Choroid plexus epithelial cell (primary cell): ENCODE results near the gene CEP170B.
"Not testable (repeated sequence)": the region's sequence is repeated elsewhere in the genome, so short reads cannot be mapped to it uniquely, and the experiment has no call there.

ENCODE experiments used
- DNase-seq: peaks from one replicate; pipeline ENCODE4 v3.0.0-alpha.2; 2010; ENCODE audit warnings: low read depth
- H3K4me3 ChIP-seq: 2 replicates; pipeline ENCODE4 v1.5.1; 2011; ENCODE audit warnings: low read depth, mild to moderate bottlenecking, control low read depth, low read length, moderate library complexity
- CTCF ChIP-seq: conservative IDR thresholded peaks from 2 replicates; pipeline ENCODE4 v1.5.1; 2011; ENCODE audit warnings: low read depth, mild to moderate bottlenecking, control low read depth, inconsistent platforms, low read length, moderate library complexity

The CEP170B gene

GRCh38 chr14:104880584-104881210, 15.6 kb downstream of the CEP170B start:
- no peak overlapping the region for H3K4me3 ChIP-seq
- DNase-seq: no peak
- no peak for TF ChIP-seq CTCF

GRCh38 chr14:104881369-104881979, 16.4 kb downstream of the CEP170B start:
- TF ChIP-seq CTCF: no peak
- no peak overlapping the region for H3K4me3 ChIP-seq
- no peak for DNase-seq

GRCh38 chr14:104882325-104882973, 17.4 kb downstream of the CEP170B start:
- peak; percentile 23 for DNase-seq
- no peak for TF ChIP-seq CTCF
- H3K4me3 ChIP-seq: no peak overlapping the region

GRCh38 chr14:104882991-104883660, 18.1 kb downstream of the CEP170B start:
- no peak for TF ChIP-seq CTCF
- DNase-seq: no peak
- H3K4me3 ChIP-seq: no peak overlapping the region

GRCh38 chr14:104883681-104884361, 18.8 kb downstream of the CEP170B start:
- no peak for DNase-seq
- no peak for TF ChIP-seq CTCF
- no peak overlapping the region for H3K4me3 ChIP-seq

- DNase-seq, H3K4me3 ChIP-seq: not testable (repeated sequence)
Measured at GRCh38 chr14:104884381-104884780, 19.3 kb downstream of the CEP170B start.
